Lung (tissue), 12 donors: ENCODE measurements around the gene MB21D2. TPM values are rescaled to one million over a fixed set of nuclear protein-coding genes. Genes with fewer than 3 reads are reported as not detected.

Experiments used
- ATAC-seq: fragments of 200-7000 bp; cut with Tn5 transposase; one replicate; pipeline ENCODE4 v1.9.1; 2020; ENCODE audit warnings: moderate number of reproducible peaks; ENCODE audit not compliant: insufficient read depth, low FRiP score
- DNase-seq, 3 donors: peaks; one replicate each; pipeline ENCODE4 v3.0.0-alpha.2; 2013 to 2017
- H3K27ac ChIP-seq, 2 donors: one replicate each; pipeline ENCODE4 v1.5.1; 2013; ENCODE audit warnings: mild to moderate bottlenecking in 2 of 2, moderate library complexity in 2 of 2, control low read depth in 1 of 2, inconsistent platforms in 1 of 2, low read depth in 1 of 2, low read length in 1 of 2
- H3K27me3 ChIP-seq, 3 donors: one replicate each; pipeline ENCODE4 v1.5.1; 2013; ENCODE audit warnings: low read length in 2 of 3; ENCODE audit not compliant: control insufficient read depth in 3 of 3, insufficient read depth in 3 of 3
- H3K36me3 ChIP-seq, 4 donors: one replicate each; pipeline ENCODE4 v1.5.1; 2013; ENCODE audit warnings: low read length in 4 of 4, mild to moderate bottlenecking in 1 of 4, moderate library complexity in 1 of 4; ENCODE audit not compliant: control insufficient read depth in 4 of 4, insufficient read depth in 4 of 4
- H3K4me1 ChIP-seq, 5 donors: one replicate each; pipeline ENCODE4 v1.5.1; 2013; ENCODE audit warnings: low read length in 5 of 5, mild to moderate bottlenecking in 2 of 5, moderate library complexity in 1 of 5; ENCODE audit not compliant: control insufficient read depth in 5 of 5, insufficient read depth in 5 of 5
- H3K4me3 ChIP-seq: one replicate; pipeline ENCODE4 v1.5.1; 2013; ENCODE audit warnings: mild to moderate bottlenecking, control low read depth, moderate library complexity
- H3K9ac ChIP-seq, 2 donors: one replicate each; pipeline ENCODE4 v1.5.1; 2013; ENCODE audit warnings: low read length in 2 of 2, control low read depth in 1 of 2; ENCODE audit not compliant: insufficient read depth in 1 of 2
- H3K9me3 ChIP-seq, 4 donors: one replicate each; pipeline ENCODE4 v1.5.1; 2013; ENCODE audit warnings: low read length in 3 of 4, mild to moderate bottlenecking in 1 of 4, moderate library complexity in 1 of 4; ENCODE audit not compliant: control insufficient read depth in 4 of 4, insufficient read depth in 3 of 4
- WGBS, 2 donors: extraction: QIAGEN DNeasy Blood & Tissue Kit; methylation state at CpG; one replicate each; pipeline ENCODE4 v1.1.7; 2013; 5-methylcytosine and 5-hydroxymethylcytosine counted together
- polyA plus RNA-seq, 2 donors: library from polyadenylated mRNA; stranded (reverse); fragments of 200-250 nt; gene quantifications; one replicate each; pipeline ENCODE4 v1.2.1, GENCODE V29; 2013
- total RNA-seq, 2 donors: library from RNA; depleted of rRNA in 1 of 2; stranded (reverse); fragments of >200 nt in 1 of 2; gene quantifications; one replicate each; pipeline ENCODE4 v1.2.1, GENCODE V29; 2014 to 2021
- TF ChIP-seq, protein P1 (sequence below): IDR thresholded peaks from 2 replicates; pipeline ENCODE4 v1.5.1; 2012; ENCODE audit warnings: mild to moderate bottlenecking; ENCODE audit errors: control extremely low read depth, extremely low read depth
- donor health status: control.
- donor health status: control.
- donor health status: Bipolar disorder and iron deficiency.
- donor health status: healthy.
- donor health status: DM: yes; HTN: yes; CAD: no.

MB21D2 gene
- total and polyA plus RNA-seq, 4 donors: 2.8 to 6.3 (median 4.6) TPM

DNA sequence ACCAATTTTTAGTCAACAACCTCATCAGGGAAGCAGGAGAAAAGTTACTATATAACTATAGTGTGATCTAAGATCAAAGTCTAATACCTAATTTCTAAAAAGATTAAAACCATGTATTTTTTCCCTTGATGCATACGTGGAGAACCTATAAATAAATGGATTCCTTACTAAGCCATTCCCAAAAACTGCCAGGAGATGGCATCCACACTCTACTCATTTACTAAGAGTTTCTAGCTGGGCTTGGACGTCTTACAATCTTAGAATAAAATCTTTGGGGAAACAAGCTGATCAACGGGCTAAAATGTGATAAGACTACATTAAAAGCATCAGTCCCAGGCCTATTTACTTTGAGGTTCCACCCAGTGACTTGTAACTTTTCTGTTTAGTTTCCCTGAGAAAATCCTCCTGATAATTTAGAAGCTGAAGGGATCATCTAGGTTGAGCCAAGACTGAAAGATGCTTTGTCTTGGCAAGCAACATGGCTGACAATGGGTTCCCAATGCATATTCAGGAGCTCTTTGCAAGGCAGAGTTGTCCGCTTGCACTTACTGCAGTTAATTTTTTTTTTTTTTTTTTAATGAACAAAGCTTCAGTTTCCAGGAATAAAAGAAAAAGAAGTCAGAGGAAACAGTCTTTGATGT, 104.8 kb downstream of the MB21D2 start:
- peak; percentile 38 to 84 (median 77) for DNase-seq
- no peak overlapping the region for H3K4me3 ChIP-seq
- H3K9ac ChIP-seq: no peak overlapping the region
- no peaks in the 10 kb centered on the region for H3K36me3 ChIP-seq
- H3K9me3 ChIP-seq: no peaks in the 10 kb centered on the region
- peaks cover 0 to 2% (median 0%) of the 10 kb centered on the region in 5 donors for H3K4me1 ChIP-seq
- 16 to 19% methylated on average over 4 of the region's 4 CpGs for WGBS, 2 donors
- H3K27me3 ChIP-seq: no peaks in the 10 kb centered on the region
- H3K27ac ChIP-seq: no peak overlapping the region
- TF ChIP-seq, protein P1, sequence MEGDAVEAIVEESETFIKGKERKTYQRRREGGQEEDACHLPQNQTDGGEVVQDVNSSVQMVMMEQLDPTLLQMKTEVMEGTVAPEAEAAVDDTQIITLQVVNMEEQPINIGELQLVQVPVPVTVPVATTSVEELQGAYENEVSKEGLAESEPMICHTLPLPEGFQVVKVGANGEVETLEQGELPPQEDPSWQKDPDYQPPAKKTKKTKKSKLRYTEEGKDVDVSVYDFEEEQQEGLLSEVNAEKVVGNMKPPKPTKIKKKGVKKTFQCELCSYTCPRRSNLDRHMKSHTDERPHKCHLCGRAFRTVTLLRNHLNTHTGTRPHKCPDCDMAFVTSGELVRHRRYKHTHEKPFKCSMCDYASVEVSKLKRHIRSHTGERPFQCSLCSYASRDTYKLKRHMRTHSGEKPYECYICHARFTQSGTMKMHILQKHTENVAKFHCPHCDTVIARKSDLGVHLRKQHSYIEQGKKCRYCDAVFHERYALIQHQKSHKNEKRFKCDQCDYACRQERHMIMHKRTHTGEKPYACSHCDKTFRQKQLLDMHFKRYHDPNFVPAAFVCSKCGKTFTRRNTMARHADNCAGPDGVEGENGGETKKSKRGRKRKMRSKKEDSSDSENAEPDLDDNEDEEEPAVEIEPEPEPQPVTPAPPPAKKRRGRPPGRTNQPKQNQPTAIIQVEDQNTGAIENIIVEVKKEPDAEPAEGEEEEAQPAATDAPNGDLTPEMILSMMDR: peak; percentile 19
- no peak for ATAC-seq

DNA sequence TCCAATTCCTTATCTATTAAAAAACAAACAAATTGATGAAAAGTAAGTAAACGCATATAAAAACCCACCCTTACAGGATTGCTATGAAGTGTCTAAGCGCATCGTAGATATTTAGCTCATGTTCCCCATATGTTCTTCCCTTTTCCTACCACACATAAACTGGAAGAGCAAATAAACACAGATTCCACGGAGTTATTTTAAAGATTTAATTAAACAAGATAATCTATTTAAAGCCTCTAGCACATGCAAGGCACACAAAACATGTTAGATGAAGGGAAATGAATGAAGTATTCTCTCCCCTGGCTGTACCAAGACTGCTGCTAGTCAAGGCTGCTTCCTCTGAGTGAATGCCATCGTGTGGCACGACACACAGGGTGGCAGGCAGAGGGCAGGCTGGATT, 111.9 kb downstream of the MB21D2 start:
- no peak overlapping the region for H3K27ac ChIP-seq
- H3K4me3 ChIP-seq: no peak overlapping the region
- peaks cover 0 to 2% (median 0%) of the 10 kb centered on the region in 4 donors for H3K9me3 ChIP-seq
- H3K4me1 ChIP-seq: no peaks in the 10 kb centered on the region
- no peak overlapping the region for H3K9ac ChIP-seq
- no peaks in the 10 kb centered on the region for H3K27me3 ChIP-seq
- DNase-seq: no peak
- 87 to 91% methylated on average over 6 of the region's 6 CpGs for WGBS, 2 donors
- TF ChIP-seq, protein P1: no peak
- no peak for ATAC-seq
- H3K36me3 ChIP-seq: no peaks in the 10 kb centered on the region

DNA sequence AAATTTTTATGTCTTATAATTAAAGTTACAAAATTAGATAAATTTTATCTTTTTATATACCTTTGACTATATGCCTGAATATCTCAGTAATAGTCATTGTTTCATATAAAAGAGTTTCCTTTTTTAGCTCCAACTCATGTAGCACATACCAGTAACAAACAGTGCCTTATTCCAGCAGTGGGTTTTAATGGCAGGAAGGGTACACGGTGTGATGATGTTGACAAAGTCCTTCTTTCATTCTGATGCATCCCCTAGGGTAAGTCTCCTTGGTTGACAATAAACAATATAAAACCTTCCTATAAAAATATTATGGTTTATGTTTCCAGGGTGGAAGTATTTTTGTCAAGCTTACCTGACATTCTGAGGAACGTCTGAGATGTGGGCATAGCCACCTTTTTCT, 113.2 kb downstream of the MB21D2 start:
- TF ChIP-seq, protein P1: no peak
- 84 to 90% methylated on average over 2 of the region's 2 CpGs for WGBS, 2 donors

More for the DNA sequence above, 113.2 kb downstream of the MB21D2 start:
- no peak overlapping the region for H3K9ac ChIP-seq
- no peaks in the 10 kb centered on the region for H3K4me1 ChIP-seq
- no peak overlapping the region for H3K27ac ChIP-seq
- no peak for ATAC-seq
- no peak overlapping the region for H3K4me3 ChIP-seq
- H3K27me3 ChIP-seq: no peaks in the 10 kb centered on the region
- H3K9me3 ChIP-seq: peaks cover 0 to 2% (median 0%) of the 10 kb centered on the region in 4 donors
- DNase-seq: no peak
- H3K36me3 ChIP-seq: no peaks in the 10 kb centered on the region
